RWPE2 (cell line): ENCODE measurements around the gene SPATA2L.

Experiments
- ATAC-seq: fragments of 200-7000 bp; cut with Tn5 transposase; 3 replicates; pipeline ENCODE4 v1.9.1; 2021; ENCODE audit warnings: low read depth
- DNase-seq: peaks from one replicate; pipeline ENCODE4 v3.0.0-alpha.2; 2020; ENCODE audit warnings: low spot score
- H3K27ac ChIP-seq: fragments of 450-650 bp; 2 replicates; pipeline ENCODE4 v1.5.1; 2017; ENCODE audit warnings: mild to moderate bottlenecking; ENCODE audit not compliant: poor library complexity, severe bottlenecking
- H3K27me3 ChIP-seq: fragments of 250-450 bp; sonication (Bioruptor Pico); 2 replicates; pipeline ENCODE4 v1.5.1; 2021; ENCODE audit warnings: mild to moderate bottlenecking, moderate library complexity; ENCODE audit not compliant: insufficient read depth, poor library complexity, severe bottlenecking
- H3K36me3 ChIP-seq: fragments of 250-450 bp; sonication (Bioruptor Pico); 2 replicates; pipeline ENCODE4 v1.5.1; 2020; ENCODE audit warnings: low read depth, mild to moderate bottlenecking, moderate library complexity
- H3K4me1 ChIP-seq: fragments of 250-450 bp; sonication (Bioruptor Pico); 2 replicates; pipeline ENCODE4 v1.5.1; 2021; ENCODE audit warnings: mild to moderate bottlenecking, moderate library complexity; ENCODE audit not compliant: insufficient read depth, poor library complexity, severe bottlenecking
- H3K4me3 ChIP-seq: fragments of 250-450 bp; sonication (Bioruptor Pico); 2 replicates; pipeline ENCODE4 v1.5.1; 2021; ENCODE audit warnings: mild to moderate bottlenecking, moderate library complexity; ENCODE audit not compliant: severe bottlenecking
- H3K9me3 ChIP-seq: fragments of 250-450 bp; sonication (Bioruptor Pico); 2 replicates; pipeline ENCODE4 v1.5.1; 2021; ENCODE audit warnings: mild to moderate bottlenecking, moderate library complexity; ENCODE audit not compliant: severe bottlenecking
- CTCF ChIP-seq: fragments of 450-650 bp; IDR thresholded peaks from one replicate; pipeline ENCODE4 v1.5.1; 2017; ENCODE audit warnings: mild to moderate bottlenecking, moderate library complexity; ENCODE audit not compliant: poor library complexity, severe bottlenecking

The SPATA2L gene

DNA sequence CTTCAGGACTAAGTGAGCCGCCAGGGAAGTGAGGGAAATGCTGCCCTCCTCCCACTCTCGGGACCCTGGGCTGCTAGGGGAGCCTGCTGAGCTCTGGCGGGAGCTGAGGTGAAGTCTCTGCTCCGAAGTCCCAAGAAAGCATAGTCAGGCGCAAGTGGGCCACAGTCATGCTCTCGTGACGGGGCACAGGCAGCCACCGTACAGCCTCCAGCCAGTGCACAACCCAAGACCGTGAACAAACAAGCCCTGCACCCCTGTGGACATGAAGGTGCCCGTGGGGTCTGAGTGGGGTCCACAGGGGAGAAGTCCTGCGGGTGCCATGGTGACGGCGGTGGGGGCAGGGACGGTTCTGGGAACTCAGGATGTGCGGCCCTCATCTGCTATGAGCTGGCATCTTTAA is 44.5 kb upstream of the SPATA2L start:
- H3K4me1 ChIP-seq, result no peaks in the 10 kb centered on the region
- H3K27ac ChIP-seq, result no peak overlapping the region
- ATAC-seq (no peak; the same call in 2 of the 3 replicates), DNase-seq (peak; percentile 55)
- no peak for TF ChIP-seq CTCF
- no peaks in the 10 kb centered on the region for H3K9me3 ChIP-seq
- H3K4me3 ChIP-seq, result no peak overlapping the region
- no peaks in the 10 kb centered on the region for H3K27me3 ChIP-seq
- peaks cover 90% of the 10 kb centered on the region for H3K36me3 ChIP-seq

DNA sequence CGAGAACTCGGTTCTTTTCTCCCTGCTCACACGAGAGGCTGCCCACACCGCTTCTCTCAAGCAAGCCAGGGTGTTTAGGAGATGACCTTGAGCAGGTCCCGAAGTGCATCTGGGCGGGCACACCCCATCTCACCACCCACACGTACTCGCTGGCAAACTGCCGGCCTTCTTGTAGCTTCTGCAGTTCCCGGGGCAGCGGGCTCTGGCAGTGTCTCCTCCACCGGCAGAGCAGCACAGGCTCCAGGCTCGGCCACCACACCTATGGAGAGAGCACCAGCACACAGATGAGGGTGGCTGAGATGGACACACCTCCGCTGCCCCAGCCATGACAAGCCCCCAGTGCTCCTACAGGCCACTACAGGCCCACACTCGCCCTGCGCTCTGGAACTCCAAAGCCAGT is 43.3 kb upstream of the SPATA2L start:
- H3K27me3 ChIP-seq, result no peaks in the 10 kb centered on the region
- H3K4me1 ChIP-seq, result no peaks in the 10 kb centered on the region
- no peak overlapping the region for H3K4me3 ChIP-seq
- H3K9me3 ChIP-seq, result no peaks in the 10 kb centered on the region
- peaks cover 91% of the 10 kb centered on the region for H3K36me3 ChIP-seq
- ATAC-seq, result no peak
- TF ChIP-seq CTCF, result no peak
- no peak overlapping the region for H3K27ac ChIP-seq
- DNase-seq, result peak; percentile 65

GRCh38 chr16:89742948-89743347 is 41.4 kb upstream of the SPATA2L start:
- no peaks in the 10 kb centered on the region for H3K9me3 ChIP-seq
- H3K4me1 ChIP-seq, result no peaks in the 10 kb centered on the region
- no peaks in the 10 kb centered on the region for H3K27me3 ChIP-seq
- no peak for DNase-seq
- no peak for ATAC-seq
- TF ChIP-seq CTCF, result no peak
- H3K4me3 ChIP-seq, result no peak overlapping the region
- H3K36me3 ChIP-seq, result peaks cover 90% of the 10 kb centered on the region
- no peak overlapping the region for H3K27ac ChIP-seq

DNA sequence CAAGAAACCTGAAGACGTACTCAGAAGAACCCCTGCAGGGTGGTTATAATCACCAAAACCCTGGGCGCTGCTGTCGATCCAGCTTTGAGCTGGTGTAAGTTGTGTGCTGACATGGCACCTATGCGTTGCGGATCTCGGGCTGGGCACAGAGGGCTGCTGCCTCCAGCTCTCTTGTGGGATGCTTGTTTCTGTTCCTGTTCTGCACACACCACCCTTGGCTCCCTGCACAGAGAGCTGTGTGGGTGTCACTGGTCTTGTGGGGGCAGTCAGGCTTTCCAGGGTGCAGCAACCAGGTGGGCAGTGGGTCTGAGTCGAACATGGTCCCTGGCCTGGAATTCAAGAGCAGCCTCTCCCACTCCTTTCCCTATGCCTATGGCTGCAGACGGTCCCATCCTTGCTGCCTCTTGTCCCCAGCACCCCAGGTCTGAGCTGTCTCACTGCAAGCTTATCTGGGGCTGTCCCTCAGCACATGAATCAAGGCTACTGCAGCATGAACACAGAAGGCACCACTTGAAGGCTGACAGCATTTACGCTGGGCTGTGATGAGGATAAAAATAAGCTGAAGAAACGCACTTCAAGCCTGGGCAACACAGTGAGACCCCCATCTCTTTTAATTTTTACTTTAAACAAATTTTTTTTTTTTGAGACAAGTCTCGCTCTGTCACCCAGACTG is 40.0 kb upstream of the SPATA2L start:
- DNase-seq, result no peak
- Histone ChIP-seq H3K27me3 (no peaks in the 10 kb centered on the region), H3K4me3 (no peak overlapping the region), H3K36me3 (peaks cover 90% of the 10 kb centered on the region), H3K9me3 (no peaks in the 10 kb centered on the region), H3K4me1 (no peaks in the 10 kb centered on the region), H3K27ac (no peak overlapping the region)
- ATAC-seq, result 0 out of 3 replicates have a peak, but pooled peaks have one; percentile 4
- TF ChIP-seq CTCF, result no peak

DNA sequence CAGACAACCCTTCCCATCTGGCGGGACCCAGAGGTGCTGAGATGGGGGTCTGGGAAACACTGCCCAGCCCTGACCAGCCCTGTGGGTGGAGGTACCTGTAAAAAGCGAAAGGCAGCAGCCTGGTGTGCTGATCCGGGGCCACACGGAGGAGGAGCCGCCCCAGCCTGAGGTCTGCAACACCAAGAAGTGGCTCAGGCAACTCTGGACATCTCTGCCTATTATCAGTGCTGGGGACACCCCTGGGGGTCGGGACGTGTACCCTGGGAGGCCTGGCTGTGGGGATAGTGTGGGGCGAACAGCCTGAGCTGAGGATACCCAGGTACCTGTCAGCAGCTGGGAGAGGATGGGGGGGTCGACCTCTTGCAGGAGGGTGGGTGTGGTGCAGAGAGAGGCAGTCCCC is 37.9 kb upstream of the SPATA2L start:
- Histone ChIP-seq H3K4me1 (no peaks in the 10 kb centered on the region), H3K4me3 (no peak overlapping the region), H3K9me3 (no peaks in the 10 kb centered on the region), H3K36me3 (peaks cover 99% of the 10 kb centered on the region), H3K27ac (no peak overlapping the region), H3K27me3 (no peaks in the 10 kb centered on the region)
- ATAC-seq (no peak), DNase-seq (no peak)
- TF ChIP-seq CTCF, result no peak
